AG04449 (cell line): Measurements from ENCODE around the gene TRIM54.

ENCODE experiments used
- CTCF ChIA-PET: fragments of 350-600 bp; formaldehyde crosslinking; extraction: SDS; loops from one replicate; lab custom pipeline; 2021; ENCODE audit warnings: antibody characterized with exemption; lab: Yijun Ruan, JAX
- POLR2A ChIA-PET: fragments of 400-600, 350-600 bp; formaldehyde crosslinking; extraction: SDS; loops from one replicate; lab custom pipeline; 2020; ENCODE audit warnings: antibody characterized with exemption, inconsistent platforms; lab: Yijun Ruan, JAX
- DNase-seq: peaks from one replicate; pipeline ENCODE4 v3.0.0-alpha.2; 2010; ENCODE audit warnings: low read depth, low spot score
- H3K4me3 ChIP-seq: 2 replicates; pipeline ENCODE4 v1.5.1; 2011; ENCODE audit warnings: low read depth, mild to moderate bottlenecking, control low read depth, low read length
- TF ChIP-seq, protein P1 (sequence below): IDR thresholded peaks from one replicate; pipeline ENCODE4 v1.5.1; 2011; ENCODE audit warnings: mild to moderate bottlenecking, moderate library complexity, low read length, control low read depth, inconsistent platforms; ENCODE audit not compliant: insufficient read depth; ENCODE audit errors: missing control alignments

TRIM54 gene

GRCh38 chr2:27281855-27282559 is at the start of gene TRIM54:
Gene TRIM54, plus strand, starts transcription at chr2:27282429. Its CDS starts 303 bp downstream, at chr2:27282732.
- DNase-seq = no peak
- TF ChIP-seq, protein P1, sequence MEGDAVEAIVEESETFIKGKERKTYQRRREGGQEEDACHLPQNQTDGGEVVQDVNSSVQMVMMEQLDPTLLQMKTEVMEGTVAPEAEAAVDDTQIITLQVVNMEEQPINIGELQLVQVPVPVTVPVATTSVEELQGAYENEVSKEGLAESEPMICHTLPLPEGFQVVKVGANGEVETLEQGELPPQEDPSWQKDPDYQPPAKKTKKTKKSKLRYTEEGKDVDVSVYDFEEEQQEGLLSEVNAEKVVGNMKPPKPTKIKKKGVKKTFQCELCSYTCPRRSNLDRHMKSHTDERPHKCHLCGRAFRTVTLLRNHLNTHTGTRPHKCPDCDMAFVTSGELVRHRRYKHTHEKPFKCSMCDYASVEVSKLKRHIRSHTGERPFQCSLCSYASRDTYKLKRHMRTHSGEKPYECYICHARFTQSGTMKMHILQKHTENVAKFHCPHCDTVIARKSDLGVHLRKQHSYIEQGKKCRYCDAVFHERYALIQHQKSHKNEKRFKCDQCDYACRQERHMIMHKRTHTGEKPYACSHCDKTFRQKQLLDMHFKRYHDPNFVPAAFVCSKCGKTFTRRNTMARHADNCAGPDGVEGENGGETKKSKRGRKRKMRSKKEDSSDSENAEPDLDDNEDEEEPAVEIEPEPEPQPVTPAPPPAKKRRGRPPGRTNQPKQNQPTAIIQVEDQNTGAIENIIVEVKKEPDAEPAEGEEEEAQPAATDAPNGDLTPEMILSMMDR = no peak
- POLR2A ChIA-PET = interaction anchor here (0.6 to 1.2 kb wide), 2 partner anchors 41 to 155 kb away, joined by 3 read pairs; no protein-coding TSS in a partner anchor
- CTCF ChIA-PET = interaction anchor here (1.0 to 10.5 kb wide), 25 partner anchors 9 to 320 kb away, joined by 3 to 206 read pairs (median 13); partner anchors contain the start of genes CAD, KHK, PREB and SLC30A3
- no peak within 1 kb of the TSS for H3K4me3 ChIP-seq

- ChIA-PET CTCF (interaction anchor here (1.5 to 5.7 kb wide), 4 partner anchors 32 to 135 kb away, joined by 4 to 20 read pairs (median 11); no protein-coding TSS in a partner anchor), POLR2A (no interaction called here)
- TF ChIP-seq, protein P1 = no peak
- no peak for DNase-seq
- H3K4me3 ChIP-seq = no peak overlapping the region
Measured at GRCh38 chr2:27233341-27233740, 48.9 kb upstream of the TRIM54 start.

GRCh38 chr2:27236136-27236535 is 46.1 kb upstream of the TRIM54 start:
- TF ChIP-seq, protein P1 = no peak
- ChIA-PET POLR2A (no interaction called here), CTCF (interaction anchor here (1.0 to 1.2 kb wide), 3 partner anchors 10 to 67 kb away, joined by 3 to 4 read pairs (median 3); no protein-coding TSS in a partner anchor)
- H3K4me3 ChIP-seq = no peak overlapping the region
- no peak for DNase-seq

DNA sequence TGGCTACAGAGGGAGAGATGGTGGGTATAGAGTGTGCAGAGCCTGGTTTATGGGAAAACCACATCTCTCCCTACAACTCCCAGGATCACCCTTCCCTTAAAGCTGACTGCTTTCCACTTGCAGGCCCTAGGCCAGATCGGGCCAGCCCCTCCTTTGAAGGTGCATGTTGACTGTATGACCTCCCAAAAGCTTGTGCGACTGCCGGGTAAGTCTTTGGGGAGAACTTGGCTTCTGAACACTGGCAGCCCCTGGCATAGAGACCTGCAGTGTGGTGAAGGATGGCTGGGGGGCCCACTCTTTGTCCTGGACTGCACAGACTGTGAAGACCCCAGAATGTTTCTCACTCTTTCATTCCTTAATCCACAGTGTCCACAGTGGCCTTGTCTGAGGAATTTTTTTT is 45.6 kb upstream of the TRIM54 start:
- no peak overlapping the region for H3K4me3 ChIP-seq
- ChIA-PET CTCF (interaction anchor here (1.0 to 1.3 kb wide), 4 partner anchors 11 to 66 kb away, joined by 3 to 4 read pairs (median 3); no protein-coding TSS in a partner anchor), POLR2A (no interaction called here)
- TF ChIP-seq, protein P1 = no peak
- DNase-seq = no peak

DNA sequence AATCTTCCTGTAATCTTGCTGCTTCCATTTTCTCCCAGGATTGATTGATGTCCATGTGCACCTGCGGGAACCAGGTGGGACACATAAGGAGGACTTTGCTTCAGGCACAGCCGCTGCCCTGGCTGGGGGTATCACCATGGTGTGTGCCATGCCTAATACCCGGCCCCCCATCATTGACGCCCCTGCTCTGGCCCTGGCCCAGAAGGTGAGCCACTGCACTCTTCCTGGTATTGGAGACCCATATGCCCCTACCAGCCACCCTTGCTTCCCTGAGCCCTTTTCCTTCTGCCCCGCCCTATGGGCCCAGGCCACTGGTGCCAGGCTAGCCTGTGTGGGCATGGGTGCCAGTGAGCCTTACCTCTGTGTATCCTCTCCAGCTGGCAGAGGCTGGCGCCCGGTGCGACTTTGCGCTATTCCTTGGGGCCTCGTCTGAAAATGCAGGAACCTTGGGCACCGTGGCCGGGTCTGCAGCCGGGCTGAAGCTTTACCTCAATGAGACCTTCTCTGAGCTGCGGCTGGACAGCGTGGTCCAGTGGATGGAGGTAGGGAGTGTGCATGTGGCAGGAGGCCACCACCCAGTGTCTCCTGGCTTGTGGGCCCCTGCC is 44.8 kb upstream of the TRIM54 start:
- ChIA-PET POLR2A (no interaction called here), CTCF (interaction anchor here (0.6 to 1.3 kb wide), 3 partner anchors 27 to 139 kb away, joined by 3 read pairs; no protein-coding TSS in a partner anchor)
- TF ChIP-seq, protein P1 = no peak
- no peak for DNase-seq
- no peak overlapping the region for H3K4me3 ChIP-seq

GRCh38 chr2:27238976-27239375 is 43.3 kb upstream of the TRIM54 start:
- H3K4me3 ChIP-seq = no peak overlapping the region
- POLR2A ChIA-PET = no interaction called here
- DNase-seq = no peak
- TF ChIP-seq, protein P1 = no peak
- CTCF ChIA-PET = interaction anchor here (1.1 kb wide), 1 partner anchor 13 kb away, joined by 3 read pairs; no protein-coding TSS in a partner anchor
